ENCODE measurements around the gene PDE8B. TPM values are rescaled to one million over a fixed set of nuclear protein-coding genes. Genes with fewer than 3 reads are reported as not detected.

The PDE8B gene
- total RNA-seq, 1 experiment from 2014 or later, result 0.17 TPM

- no peak for TF ChIP-seq FOSL1 (IDR thresholded peaks at IDR 0.05; ENCODE audit: low read depth)
- no peak for TF ChIP-seq SP1 (IDR thresholded peaks at IDR 0.05; ENCODE audit: low read depth)
- TF ChIP-seq CBX3 (IDR thresholded peaks at IDR 0.05; ENCODE audit: low read depth), result no peak
- TF ChIP-seq JUND (IDR thresholded peaks at IDR 0.05), result no peak
These were observed 31.0 kb downstream of the PDE8B start (continued) for GRCh38 chr5:77241444-77241843.

- no peaks in the 10 kb centered on the region for H3K79me2 ChIP-seq (ENCODE audit: insufficient read depth, low read length)
- ChIA-PET CTCF (no interaction called here), POLR2A (no interaction called here), RAD21 (ENCODE audit: low non-redundant PET in 1 of 2, low total read pairs in 2 of 2, uncharacterized antibody in 2 of 2, unreplicated experiment in 2 of 2) (no interaction called here)
- H2AFZ ChIP-seq (ENCODE audit: low read depth, low read length, poor library complexity, severe bottlenecking), result no peak overlapping the region
- H3K9me3 ChIP-seq (ENCODE audit: control insufficient read depth in 1 of 2, insufficient read depth in 1 of 2, low read depth in 1 of 2, low read length in 2 of 2), result no peaks in the 10 kb centered on the region
- TF ChIP-seq YY1 (IDR thresholded peaks at IDR 0.05; ENCODE audit: extremely low read depth, insufficient replicate concordance, low read depth, low read length) (no peak), ZFX (IDR thresholded peaks at IDR 0.05) (no peak), CTCF (IDR thresholded peaks at IDR 0.05 in 2 of 3, conservative IDR thresholded peaks at IDR 0.05 in 1 of 3; ENCODE audit: borderline replicate concordance in 1 of 3, insufficient read depth in 1 of 3, low read depth in 2 of 3, low read length in 2 of 3) (no peak), POLR2A (IDR thresholded peaks at IDR 0.05; ENCODE audit: borderline replicate concordance, extremely low read depth, insufficient read depth, insufficient read length) (no peak), RAD21 (IDR thresholded peaks at IDR 0.05; ENCODE audit: low read depth) (no peak), CBX3 (IDR thresholded peaks at IDR 0.05; ENCODE audit: low read depth) (no peak), TCF7L2 (IDR thresholded peaks at IDR 0.05; ENCODE audit: borderline replicate concordance, extremely low read depth, insufficient read depth, insufficient read length) (no peak), EZH2 (IDR thresholded peaks at IDR 0.05) (no peak), ZNF274 (IDR thresholded peaks at IDR 0.05; ENCODE audit: low read depth, low read length) (no peak), JUND (IDR thresholded peaks at IDR 0.05) (no peak), POLR2AphosphoS5 (IDR thresholded peaks at IDR 0.05; ENCODE audit: low read depth, low read length) (no peak), SP1 (IDR thresholded peaks at IDR 0.05; ENCODE audit: low read depth) (no peak), REST (IDR thresholded peaks at IDR 0.05; ENCODE audit: low read depth) (no peak), MAX (IDR thresholded peaks at IDR 0.05) (no peak), CEBPB (IDR thresholded peaks at IDR 0.05; ENCODE audit: low read depth) (no peak), ZBTB33 (IDR thresholded peaks at IDR 0.05; ENCODE audit: extremely low read depth, insufficient replicate concordance, low read length) (no peak), EGR1 (IDR thresholded peaks at IDR 0.05; ENCODE audit: low read depth) (no peak), FOSL1 (IDR thresholded peaks at IDR 0.05; ENCODE audit: low read depth) (no peak), SRF (IDR thresholded peaks at IDR 0.05; ENCODE audit: low read depth) (no peak)
- no peaks in the 10 kb centered on the region for H3K9me2 ChIP-seq (ENCODE audit: insufficient read depth)
- H3K27me3 ChIP-seq (ENCODE audit: insufficient read depth, low read length), result peaks cover 34% of the 10 kb centered on the region
- no peaks in the 10 kb centered on the region for H4K20me1 ChIP-seq (ENCODE audit: insufficient read depth)
- H3K4me2 ChIP-seq (ENCODE audit: low read length), result no peak overlapping the region
- H3K4me1 ChIP-seq (ENCODE audit: control insufficient read depth in 1 of 2, insufficient read depth in 2 of 2, low read length in 2 of 2), result no peaks in the 10 kb centered on the region
- H3K27ac ChIP-seq (ENCODE audit: low read depth, low read length), result no peak overlapping the region
- DNase-seq (ENCODE audit: low read depth, low spot score) (no peak), ATAC-seq (no peak)
- no peak overlapping the region for H3K9ac ChIP-seq (ENCODE audit: low read length)
- BruUV-seq (replicated peaks), result no TSS peak
- no peaks in the 10 kb centered on the region for H3K36me3 ChIP-seq (ENCODE audit: control insufficient read depth in 1 of 2, insufficient read depth in 2 of 2, low read length in 2 of 2)
- H3K4me3 ChIP-seq (replicated peaks in 1 of 2; ENCODE audit: low read depth in 1 of 2, low read length in 2 of 2), result no peak overlapping the region
- intact Hi-C loops (cut with micrococcal nuclease), result no loop called here
These were observed 39.0 kb downstream of the PDE8B start for GRCh38 chr5:77249475-77249874.

Data from HCT116 (cell line).